Lower leg skin (tissue), 4 donors: ENCODE measurements around the gene MYO1E. TPM values are rescaled to one million over a fixed set of nuclear protein-coding genes. Genes with fewer than 3 reads are reported as not detected.
"Not testable (repeated sequence)": the region's sequence is repeated elsewhere in the genome, so short reads cannot be mapped to it uniquely, and the experiment has no call there.

Source experiments
- DNase-seq, 2 donors: peaks; one replicate each; pipeline ENCODE4 v3.0.0-alpha.2; 2019; ENCODE audit warnings: low spot score in 2 of 2
- H3K4me3 ChIP-seq: fragments of 200-600 bp; sonication (generic); 2 replicates; pipeline ENCODE4 v1.5.1; 2017; ENCODE audit warnings: mild to moderate bottlenecking, low read depth; ENCODE audit not compliant: poor library complexity, severe bottlenecking
- POLR2A ChIP-seq, 2 donors: fragments of 450-650 bp; IDR thresholded peaks; one replicate each; pipeline ENCODE4 v1.6.1; 2016 to 2017; ENCODE audit warnings: antibody characterized with exemption in 2 of 2, mild to moderate bottlenecking in 1 of 2, moderate library complexity in 1 of 2
- WGBS, 2 donors: methylation state at CpG; one replicate each; pipeline ENCODE4 v1.1.5; 2018; 5-methylcytosine and 5-hydroxymethylcytosine counted together
- intact Hi-C: fragments of 100-400 bp; cut with DNase I; formaldehyde crosslinking; loops from one replicate; pipeline ENCODE4 v1.15.0; 2023; ENCODE audit warnings: low total_unique reads
- total RNA-seq, 4 donors: library from RNA; depleted of rRNA; stranded (reverse); fragments of >200 nt; gene quantifications; one replicate each; pipeline ENCODE4 v1.1.0, GENCODE V29; 2016
- TF ChIP-seq, protein P1 (sequence below), 3 donors: fragments of 450-650 bp; IDR thresholded peaks; one replicate each; pipeline ENCODE4 v1.5.1; 2016; ENCODE audit warnings: antibody characterized with exemption in 3 of 3, mild to moderate bottlenecking in 3 of 3, moderate library complexity in 2 of 3

MYO1E gene
- total RNA-seq, 4 donors from 2014 or later: 134 to 218 (median 183) TPM

DNA sequence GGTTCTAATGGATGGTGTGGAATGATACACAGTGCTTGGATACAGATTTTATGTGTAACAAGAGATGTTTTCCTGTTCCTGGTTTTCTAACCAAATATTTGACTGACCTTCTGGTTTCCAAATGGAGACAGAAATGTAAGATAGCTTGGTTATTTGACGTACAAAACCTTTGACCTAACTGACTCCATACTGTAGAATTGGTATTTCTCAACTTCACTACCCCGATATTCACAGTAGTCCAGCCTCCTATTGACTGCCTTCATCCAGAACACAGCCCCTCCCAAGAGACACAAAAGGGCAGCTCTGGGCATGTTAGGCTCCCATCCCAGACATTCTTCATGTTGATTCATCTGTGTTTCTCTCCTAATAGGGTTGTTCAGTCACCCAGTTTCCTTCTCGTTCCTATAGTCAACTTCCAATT, 33.4 kb downstream of the MYO1E start:
- 58% methylated on average over 3 of the region's 3 CpGs for WGBS, 2 donors
- intact Hi-C loops: no loop called here
- H3K4me3 ChIP-seq: no peak overlapping the region
- no peak for TF ChIP-seq POLR2A (IDR thresholded peaks at IDR 0.05)
- TF ChIP-seq, protein P1, sequence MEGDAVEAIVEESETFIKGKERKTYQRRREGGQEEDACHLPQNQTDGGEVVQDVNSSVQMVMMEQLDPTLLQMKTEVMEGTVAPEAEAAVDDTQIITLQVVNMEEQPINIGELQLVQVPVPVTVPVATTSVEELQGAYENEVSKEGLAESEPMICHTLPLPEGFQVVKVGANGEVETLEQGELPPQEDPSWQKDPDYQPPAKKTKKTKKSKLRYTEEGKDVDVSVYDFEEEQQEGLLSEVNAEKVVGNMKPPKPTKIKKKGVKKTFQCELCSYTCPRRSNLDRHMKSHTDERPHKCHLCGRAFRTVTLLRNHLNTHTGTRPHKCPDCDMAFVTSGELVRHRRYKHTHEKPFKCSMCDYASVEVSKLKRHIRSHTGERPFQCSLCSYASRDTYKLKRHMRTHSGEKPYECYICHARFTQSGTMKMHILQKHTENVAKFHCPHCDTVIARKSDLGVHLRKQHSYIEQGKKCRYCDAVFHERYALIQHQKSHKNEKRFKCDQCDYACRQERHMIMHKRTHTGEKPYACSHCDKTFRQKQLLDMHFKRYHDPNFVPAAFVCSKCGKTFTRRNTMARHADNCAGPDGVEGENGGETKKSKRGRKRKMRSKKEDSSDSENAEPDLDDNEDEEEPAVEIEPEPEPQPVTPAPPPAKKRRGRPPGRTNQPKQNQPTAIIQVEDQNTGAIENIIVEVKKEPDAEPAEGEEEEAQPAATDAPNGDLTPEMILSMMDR (IDR thresholded peaks at IDR 0.05): no peak
- DNase-seq: no peak

DNA sequence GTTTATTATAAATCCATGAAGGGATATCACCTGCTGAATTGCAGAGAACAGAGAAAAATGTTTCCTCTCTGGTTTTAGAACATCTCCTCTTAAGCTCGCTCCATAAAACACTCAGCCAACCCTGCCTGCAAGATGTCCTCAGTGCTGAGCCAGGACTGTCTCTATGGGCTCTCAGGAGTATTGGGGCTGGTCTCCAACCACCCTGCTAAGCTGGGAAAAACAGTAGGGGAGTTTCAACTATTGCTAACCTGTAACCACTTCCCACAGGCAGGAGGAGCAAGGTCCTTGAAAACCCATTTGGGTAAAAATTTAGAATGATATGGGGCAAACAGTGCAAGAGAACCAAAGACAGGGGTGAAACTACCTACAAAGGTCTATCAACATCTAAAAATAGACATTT, 34.3 kb downstream of the MYO1E start:
- H3K4me3 ChIP-seq: no peak overlapping the region
- DNase-seq: no peak
- intact Hi-C loops: no loop called here
- WGBS, 2 donors: 93 to 95% methylated on average over 1 of the region's 1 CpG
- TF ChIP-seq, protein P1 (IDR thresholded peaks at IDR 0.05): no peak
- TF ChIP-seq POLR2A (IDR thresholded peaks at IDR 0.05): no peak

DNA sequence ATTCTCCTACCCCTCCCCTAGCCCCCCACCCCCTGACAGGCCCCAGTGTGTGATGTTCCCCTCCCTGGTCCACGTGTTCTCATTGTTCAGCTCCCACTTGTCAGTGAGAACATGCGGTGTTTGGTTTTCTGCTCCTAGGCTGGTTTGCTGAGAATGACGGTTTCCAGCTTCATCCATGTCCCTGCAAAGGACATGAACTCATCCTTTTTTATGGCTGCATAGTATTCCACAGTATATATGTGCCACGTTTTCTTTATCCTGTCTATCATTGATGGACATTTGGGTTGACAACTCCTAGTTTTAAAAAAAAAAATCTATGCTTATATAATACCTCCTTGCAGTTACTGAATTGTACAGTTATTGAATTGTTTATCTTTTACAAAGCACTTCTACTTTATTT, 35.9 kb downstream of the MYO1E start:
- H3K4me3 ChIP-seq, DNase-seq, intact Hi-C loops: not testable (repeated sequence)
- 96 to 98% methylated on average over 4 of the region's 4 CpGs for WGBS, 2 donors

DNA sequence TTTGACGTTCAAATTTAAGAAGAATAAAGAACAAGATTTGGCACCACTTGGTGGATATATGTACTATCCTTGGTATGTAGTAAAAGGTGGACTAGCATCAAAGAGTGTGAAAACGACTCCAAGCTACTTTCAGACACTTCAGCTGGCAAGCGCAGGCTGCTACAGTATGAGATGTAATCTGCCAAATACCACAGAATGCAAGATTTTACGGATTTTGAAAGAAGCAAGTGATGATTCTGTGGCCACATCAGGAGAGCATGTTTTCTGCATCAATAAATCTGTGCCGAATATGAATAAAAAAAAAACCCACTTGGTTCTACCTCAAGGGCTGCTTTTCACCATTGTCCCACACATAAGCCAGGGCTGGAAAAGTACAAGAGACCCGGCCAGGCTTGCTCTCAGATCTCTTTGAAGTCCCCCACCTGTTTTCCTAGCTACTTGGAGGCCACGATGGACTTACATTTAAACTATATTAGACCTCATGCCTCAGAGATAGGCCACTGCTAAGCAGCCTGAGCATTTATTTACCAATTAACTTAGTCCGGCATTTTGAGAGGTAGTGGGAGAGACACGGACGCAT, 37.4 kb downstream of the MYO1E start:
- TF ChIP-seq POLR2A (IDR thresholded peaks at IDR 0.05): no peak
- TF ChIP-seq, protein P1 (IDR thresholded peaks at IDR 0.05): no peak
- intact Hi-C loops: no loop called here
- DNase-seq: no peak
- H3K4me3 ChIP-seq: no peak overlapping the region
- 62 to 65% methylated on average over 10 of the region's 10 CpGs for WGBS, 2 donors

DNA sequence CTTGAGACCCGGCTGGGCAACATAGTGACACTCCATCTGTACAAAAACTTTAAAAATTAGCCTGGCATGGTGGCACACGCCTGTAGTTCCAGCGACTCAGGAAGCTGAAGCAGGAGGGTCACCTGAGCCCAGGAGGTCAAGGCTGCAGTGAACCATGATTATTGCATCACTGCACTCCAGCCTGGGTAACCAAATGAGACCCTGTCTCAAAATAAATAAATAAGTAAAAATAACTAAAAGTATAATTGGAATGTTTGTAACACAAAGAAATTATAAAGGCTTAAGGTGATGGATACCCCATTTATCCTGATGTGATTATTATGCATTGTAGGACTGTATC, 38.6 kb downstream of the MYO1E start:
- 85% methylated on average over 3 of the region's 3 CpGs for whole genome bisulfite sequencing, 2 donors
- intact Hi-C loops: no loop called here
- H3K4me3 ChIP-seq: no peak overlapping the region
- TF ChIP-seq POLR2A (IDR thresholded peaks at IDR 0.05): no peak
- TF ChIP-seq, protein P1 (IDR thresholded peaks at IDR 0.05): no peak
- DNase-seq: no peak

DNA sequence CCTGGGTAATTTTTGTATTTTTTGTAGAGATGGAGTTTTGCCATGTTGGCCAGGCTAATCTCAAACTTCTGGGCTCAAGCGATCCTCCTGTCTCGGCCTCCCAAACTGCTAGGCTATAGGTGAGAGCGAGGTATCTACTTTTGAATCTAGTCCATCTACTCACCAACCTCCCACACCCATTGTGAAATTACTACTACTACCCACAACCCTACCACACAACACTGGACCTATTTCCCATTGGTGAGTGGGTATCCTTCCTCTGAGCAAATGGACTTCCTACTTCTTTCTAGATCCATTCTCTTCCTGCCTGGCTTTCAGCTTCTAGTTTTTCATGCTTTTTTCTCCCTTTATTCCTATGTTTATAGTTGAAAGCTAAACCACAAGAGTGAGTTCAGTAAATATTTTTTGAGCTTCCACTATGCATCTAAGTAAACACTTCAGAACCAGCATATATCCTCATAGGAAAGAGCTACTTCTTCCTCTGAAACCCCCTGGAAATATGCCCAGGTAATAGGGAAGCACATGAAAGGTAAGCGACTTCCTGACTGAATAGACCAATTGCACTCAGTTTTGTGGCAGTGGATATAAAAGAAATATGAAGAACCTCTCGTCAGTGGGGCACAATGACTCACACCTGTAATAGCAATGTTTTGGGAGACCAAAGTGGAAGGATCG, 39.1 kb downstream of the MYO1E start:
- WGBS, 2 donors: 79 to 86% methylated on average over 6 of the region's 6 CpGs
- H3K4me3 ChIP-seq: no peak overlapping the region
- intact Hi-C loops: no loop called here
- TF ChIP-seq, protein P1 (IDR thresholded peaks at IDR 0.05): no peak
- TF ChIP-seq POLR2A (IDR thresholded peaks at IDR 0.05): no peak
- no peak for DNase-seq
